Gastroesophageal sphincter (tissue), 3 donors: ENCODE results near the gene INPP4B.

Experiments used
- CTCF ChIP-seq, 4 experiments: fragments of 200-600 bp in 2 of 4; fragments of 450-650 bp in 2 of 4; sonication (generic) in 1 of 4; IDR thresholded peaks; one replicate each; pipeline ENCODE4 v1.5.1; 2017 to 2019; ENCODE audit warnings: antibody characterized with exemption in 4 of 4, mild to moderate bottlenecking in 2 of 4, moderate library complexity in 2 of 4
- EP300 ChIP-seq: sonication (generic); formaldehyde crosslinking; IDR thresholded peaks from one replicate; pipeline ENCODE4 v1.6.1; 2017; ENCODE audit warnings: antibody characterized with exemption, mild to moderate bottlenecking
- POLR2A ChIP-seq, 2 donors: fragments of 450-650 bp; IDR thresholded peaks; one replicate each; pipeline ENCODE4 v1.6.1; 2017; ENCODE audit warnings: antibody characterized with exemption in 2 of 2, mild to moderate bottlenecking in 2 of 2, moderate library complexity in 1 of 2
- POLR2AphosphoS5 ChIP-seq: sonication (generic); formaldehyde crosslinking; IDR thresholded peaks from one replicate; pipeline ENCODE4 v1.6.1; 2017; ENCODE audit warnings: antibody characterized with exemption

GRCh38 chr4:142554412-142554811 lies 291.7 kb downstream of the INPP4B start:
- TF ChIP-seq CTCF (IDR thresholded peaks at IDR 0.05) (no peak), POLR2AphosphoS5 (no peak), POLR2A (IDR thresholded peaks at IDR 0.05) (no peak), EP300 (no peak)
